Activated CD8-positive, alpha-beta memory T cell treated with anti-CD3 and anti-CD28 coated beads for 48 hours (primary cell): ENCODE data around the gene ARHGEF4.
"Not testable (repeated sequence)": the region's sequence is repeated elsewhere in the genome, so short reads cannot be mapped to it uniquely, and the experiment has no call there.

ENCODE experiments used
- DNase-seq, 3 experiments: peaks; one replicate each; pipeline ENCODE4 v3.0.0-alpha.2; 2020; ENCODE audit warnings: low read depth in 2 of 3, low spot score in 2 of 3

The ARHGEF4 gene

GRCh38 chr2:130966775-130967490, 130.2 kb downstream of the ARHGEF4 start:
- DNase-seq: no peak

GRCh38 chr2:130972410-130972809, 135.7 kb downstream of the ARHGEF4 start:
- DNase-seq: no peak

- DNase-seq: no peak
Observed at GRCh38 chr2:130975729-130976128, 139.0 kb downstream of the ARHGEF4 start.

- DNase-seq: no peak
Observed at GRCh38 chr2:130976591-130977237, 140.0 kb downstream of the ARHGEF4 start.

GRCh38 chr2:130977461-130978050, 140.8 kb downstream of the ARHGEF4 start:
- DNase-seq: no peak

- DNase-seq: no peak
Observed at GRCh38 chr2:130981667-130982066, 145.0 kb downstream of the ARHGEF4 start.

- no peak for DNase-seq
Observed at GRCh38 chr2:130985206-130985780, 148.6 kb downstream of the ARHGEF4 start.

GRCh38 chr2:130985831-130986649, 149.3 kb downstream of the ARHGEF4 start:
- no peak for DNase-seq

GRCh38 chr2:130986890-130987493, 150.3 kb downstream of the ARHGEF4 start:
- no peak for DNase-seq

- no peak for DNase-seq
Observed at GRCh38 chr2:130987519-130988425, 151.1 kb downstream of the ARHGEF4 start.

GRCh38 chr2:130991446-130991845, 154.7 kb downstream of the ARHGEF4 start:
- not testable (repeated sequence) for DNase-seq

GRCh38 chr2:130992003-130992402, 155.3 kb downstream of the ARHGEF4 start:
- not testable (repeated sequence) for DNase-seq

- DNase-seq: no peak
Observed at GRCh38 chr2:130996691-130997090, 160.0 kb downstream of the ARHGEF4 start.

- DNase-seq: no peak
Observed at GRCh38 chr2:130997198-130997597, 160.5 kb downstream of the ARHGEF4 start.

GRCh38 chr2:130998561-130998960, 161.8 kb downstream of the ARHGEF4 start:
- DNase-seq: no peak

GRCh38 chr2:131004446-131005209, 167.9 kb downstream of the ARHGEF4 start:
- no peak for DNase-seq

GRCh38 chr2:131005216-131005935, 168.7 kb downstream of the ARHGEF4 start:
- DNase-seq: no peak

- DNase-seq: no peak
Observed at GRCh38 chr2:131006561-131006960, 169.8 kb downstream of the ARHGEF4 start.
